NCI-H146 treated with DMSO at 0.1 percent for 48 hours (cell line): Measurements from ENCODE around the gene CTSW.
A peak's percentile ranks its signal among the peaks of the same experiment; 100 is the strongest.
"Not testable (repeated sequence)": the region's sequence is repeated elsewhere in the genome, so short reads cannot be mapped to it uniquely, and the experiment has no call there.

ENCODE experiments used
- DNase-seq: peaks from one replicate; lab custom pipeline; 2025; ENCODE audit not compliant: unreplicated experiment; lab: John Stamatoyannopoulos, UW

Gene CTSW

GRCh38 chr11:65885808-65886536 is 6.3 kb downstream of the CTSW start:
- no peak for DNase-seq

DNA sequence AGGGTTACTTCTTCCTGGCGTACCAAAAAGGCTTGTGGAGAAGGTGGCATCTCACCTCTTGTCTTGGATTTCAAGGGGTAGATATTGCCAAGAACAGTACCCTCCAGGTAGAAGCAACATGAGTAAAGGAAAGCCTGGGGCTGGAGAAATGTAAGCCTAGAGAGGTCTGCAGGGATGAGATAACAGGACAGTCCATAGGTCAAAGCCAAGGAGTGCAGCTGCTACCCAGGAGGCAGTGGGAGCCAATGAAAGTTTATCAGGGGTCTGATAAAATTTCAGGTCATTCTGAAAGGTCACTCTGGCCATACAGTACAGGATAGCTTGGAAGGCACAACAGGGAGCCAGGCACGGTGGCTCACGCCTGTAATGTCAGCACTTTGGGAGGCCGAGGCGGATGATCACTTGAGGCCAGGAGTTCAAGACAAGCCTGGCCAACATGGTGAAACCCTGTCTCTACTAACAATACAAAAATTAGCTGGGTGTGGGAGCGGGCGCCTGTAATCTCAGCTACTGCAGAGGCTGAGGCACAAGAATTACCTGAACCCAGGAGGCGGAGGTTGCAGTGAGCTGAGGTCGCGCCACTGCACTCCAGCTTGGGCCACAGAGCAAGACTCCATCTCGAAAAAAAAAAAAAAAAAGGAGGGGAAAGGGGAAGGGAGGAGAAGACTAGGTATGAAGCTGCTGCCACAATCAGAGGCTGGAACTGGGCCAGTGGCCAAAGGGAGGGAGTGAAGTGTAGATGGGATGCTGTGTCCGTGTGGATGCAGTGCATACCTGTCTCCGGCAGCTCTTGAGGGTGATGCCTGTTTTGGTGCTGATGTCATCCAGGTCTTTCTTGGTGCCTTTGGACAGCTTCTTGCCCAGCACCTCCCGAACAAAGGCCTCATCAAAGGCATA is 7.4 kb downstream of the CTSW start:
- no peak for DNase-seq

GRCh38 chr11:65887723-65888162 is 8.1 kb downstream of the CTSW start:
- no peak for DNase-seq

- peak; percentile 81 for DNase-seq
Measured at GRCh38 chr11:65888163-65888814, 8.7 kb downstream of the CTSW start, which contains the start of gene FIBP. FIBP (minus strand) TSS chr11:65888471; CDS start chr11:65888418, 53 bp downstream.

DNA sequence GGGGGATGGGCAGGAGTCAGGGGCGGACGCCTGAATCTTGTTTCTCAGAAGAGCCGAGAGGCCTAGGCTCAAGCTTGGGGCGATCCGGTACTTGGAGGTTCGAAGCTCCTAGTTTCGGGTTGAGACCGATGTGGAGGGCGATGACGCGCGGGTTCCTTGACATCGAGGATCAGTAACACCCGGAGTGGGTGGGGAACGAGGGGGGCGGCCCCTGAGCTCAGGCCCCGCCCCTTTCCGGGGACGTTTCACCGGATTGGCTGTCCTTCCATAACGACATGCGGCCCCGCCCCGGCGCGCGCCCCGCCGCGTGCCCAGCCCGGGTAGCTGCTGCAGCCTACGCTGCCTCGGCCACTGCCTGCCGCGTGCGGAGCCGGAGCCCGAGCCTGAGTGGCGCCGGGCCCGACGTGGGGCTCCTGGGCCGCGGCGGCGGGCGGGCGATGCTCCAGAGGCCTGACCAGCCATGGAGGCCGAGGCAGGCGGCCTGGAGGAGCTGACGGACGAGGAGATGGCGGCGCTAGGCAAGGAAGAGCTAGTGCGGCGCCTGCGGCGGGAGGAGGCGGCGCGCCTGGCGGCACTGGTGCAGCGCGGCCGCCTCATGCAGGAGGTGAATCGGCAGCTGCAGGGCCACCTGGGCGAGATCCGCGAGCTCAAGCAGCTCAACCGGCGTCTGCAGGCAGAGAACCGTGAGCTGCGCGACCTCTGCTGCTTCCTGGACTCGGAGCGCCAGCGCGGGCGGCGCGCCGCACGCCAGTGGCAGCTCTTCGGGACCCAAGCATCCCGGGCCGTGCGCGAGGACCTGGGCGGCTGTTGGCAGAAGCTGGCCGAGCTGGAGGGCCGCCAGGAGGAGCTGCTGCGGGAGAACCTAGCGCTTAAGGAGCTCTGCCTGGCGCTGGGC is 10.9 kb downstream of the CTSW start, which contains the start of gene CCDC85B:
TSS of gene CCDC85B (plus strand) at position 350 of the 895 bp plus-strand sequence. CDS start at position 461, 111 bp downstream.
- DNase-seq, result peak; percentile 82

- no peak for DNase-seq
Measured at GRCh38 chr11:65891219-65892136, 11.8 kb downstream of the CTSW start.

DNA sequence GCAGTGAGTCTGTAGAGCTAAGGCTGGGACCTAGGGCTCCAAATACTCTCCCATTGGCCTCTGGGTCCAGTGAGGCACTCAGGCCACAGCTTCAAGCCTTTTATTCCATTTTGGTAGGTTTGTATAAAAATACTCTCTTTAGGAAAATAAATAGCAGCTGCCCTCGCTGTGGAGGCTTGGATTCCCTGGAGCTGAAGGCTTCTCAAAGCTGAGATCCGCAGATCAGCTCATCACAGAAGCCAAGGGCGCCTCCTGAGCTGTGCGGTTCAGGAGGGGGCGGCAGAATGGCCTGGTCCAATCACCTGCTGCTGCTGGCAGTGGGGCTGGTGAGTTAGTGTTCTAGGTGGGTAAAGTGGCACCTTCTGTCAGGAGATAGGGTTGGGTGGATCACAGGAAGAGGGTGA is 12.5 kb downstream of the CTSW start:
- not testable (repeated sequence) for DNase-seq

GRCh38 chr11:65892661-65893317 is 13.2 kb downstream of the CTSW start:
- DNase-seq, result no peak

- DNase-seq, result no peak
Measured at GRCh38 chr11:65894034-65894591, 14.5 kb downstream of the CTSW start.

- DNase-seq, result no peak
Measured at GRCh38 chr11:65895482-65895981, 15.9 kb downstream of the CTSW start.

- DNase-seq, result no peak
Measured at GRCh38 chr11:65896034-65896999, 16.7 kb downstream of the CTSW start.

GRCh38 chr11:65897020-65897471 is 17.4 kb downstream of the CTSW start:
- no peak for DNase-seq

DNA sequence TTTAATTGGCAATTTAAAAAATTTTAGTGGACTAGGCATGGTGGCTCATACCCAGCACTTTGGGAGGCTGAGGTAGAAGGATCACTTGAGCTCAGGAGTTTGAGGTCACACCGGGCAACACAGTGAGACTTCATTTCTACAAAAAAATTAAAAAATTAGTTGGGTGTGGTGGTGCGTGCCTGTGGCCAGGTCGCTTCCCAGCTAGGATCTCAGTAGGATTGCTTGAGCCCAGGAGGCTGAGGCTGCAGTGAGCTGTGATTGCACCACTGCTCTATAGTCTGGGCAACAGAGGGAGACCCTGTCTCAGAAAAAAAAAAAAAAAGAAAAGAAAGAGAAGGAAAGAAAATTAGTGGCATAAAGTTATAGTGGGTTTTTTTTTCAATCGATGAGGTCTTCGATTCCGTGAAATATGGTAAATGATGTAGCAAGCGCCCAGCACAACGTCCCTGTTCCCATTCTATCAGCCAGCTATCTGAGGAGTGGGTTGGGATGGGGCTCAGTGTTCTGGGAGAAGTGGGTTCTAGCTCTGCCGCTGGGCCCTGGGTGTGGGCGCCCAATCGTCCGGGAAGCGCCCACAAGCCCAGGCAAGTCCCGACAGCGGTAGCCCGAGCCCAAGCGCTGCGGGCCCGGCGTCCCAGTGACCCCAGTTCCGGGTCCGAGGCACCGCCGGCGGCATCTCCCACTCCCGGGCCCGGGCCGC is 19.2 kb downstream of the CTSW start:
- no peak for DNase-seq

GRCh38 chr11:65899356-65900124 is 19.9 kb downstream of the CTSW start:
- no peak for DNase-seq

GRCh38 chr11:65900125-65900898 is 20.7 kb downstream of the CTSW start, which contains the start of gene FOSL1:
FOSL1 (minus strand) TSS chr11:65900388; CDS start chr11:65900339, 49 bp downstream.
- DNase-seq, result peak; percentile 68
